Measurements from ENCODE around the gene KCNJ6. TPM values are rescaled to one million over a fixed set of nuclear protein-coding genes. Genes with fewer than 3 reads are reported as not detected.
A peak's percentile ranks its signal among the peaks of the same experiment; 100 is the strongest.
"Not testable (repeated sequence)": the region's sequence is repeated elsewhere in the genome, so short reads cannot be mapped to it uniquely, and the experiment has no call there.

The KCNJ6 gene
- total RNA-seq, 2 donors from 2014 or later = 0.33 TPM; not detected in 1

DNA sequence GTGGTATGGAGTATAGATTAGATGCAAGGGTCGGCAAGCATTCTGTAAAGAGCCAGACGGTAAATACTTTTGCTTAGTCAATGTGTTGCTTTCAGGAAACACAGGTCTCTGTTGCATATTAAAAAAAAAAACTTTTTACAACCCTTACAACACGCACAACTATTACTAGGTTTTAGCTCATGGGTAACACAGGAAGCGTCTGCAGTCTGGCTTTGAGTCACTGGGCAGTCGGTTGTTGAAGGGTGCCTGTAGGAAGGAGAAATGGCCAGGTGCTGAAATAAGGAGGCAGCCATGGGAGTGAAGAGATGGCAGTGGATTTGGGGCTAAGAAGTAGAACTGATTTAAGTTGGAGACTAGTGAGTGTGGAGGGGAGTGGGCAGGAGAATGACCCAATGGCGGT, 192.1 kb downstream of the KCNJ6 start:
- DNase-seq = no peak
- H3K9me3 ChIP-seq (ENCODE audit: control insufficient read depth, low read length) = no peaks in the 10 kb centered on the region
- H3K36me3 ChIP-seq (ENCODE audit: control insufficient read depth, insufficient read depth, low read length) = no peaks in the 10 kb centered on the region
- 93 to 94% methylated on average over 3 to 6 of the region's 6 CpGs for WGBS, 2 experiments (ENCODE audit: insufficient coverage in 1 of 2, insufficient read length in 1 of 2)
- H3K4me3 ChIP-seq (ENCODE audit: low read length) = no peak overlapping the region
- no peak overlapping the region for H3K27ac Mint-ChIP-seq
- H3K4me1 Mint-ChIP-seq = no peaks in the 10 kb centered on the region
- no peak overlapping the region for H3K27ac ChIP-seq (ENCODE audit: low read depth, low read length)
- H3K36me3 Mint-ChIP-seq (ENCODE audit: low read depth) = no peaks in the 10 kb centered on the region
- H3K4me1 ChIP-seq (ENCODE audit: control insufficient read depth, insufficient read depth, low read length) = no peaks in the 10 kb centered on the region
- no peaks in the 10 kb centered on the region for H3K9me3 Mint-ChIP-seq
- no peaks in the 10 kb centered on the region for H3K27me3 ChIP-seq (ENCODE audit: control insufficient read depth, insufficient read depth, low read length, poor library complexity, severe bottlenecking)
- H3K9ac ChIP-seq (ENCODE audit: extremely low read depth, low read length, poor library complexity, severe bottlenecking) = no peak overlapping the region
- H3K27me3 Mint-ChIP-seq (ENCODE audit: insufficient read depth) = no peaks in the 10 kb centered on the region
- no peak overlapping the region for H3K4me3 Mint-ChIP-seq
- no peak for TF ChIP-seq CTCF (conservative IDR thresholded peaks at IDR 0.05)

- Mint-ChIP-seq H3K27me3 (ENCODE audit: insufficient read depth) (no peaks in the 10 kb centered on the region), H3K4me3 (no peak overlapping the region), H3K27ac (no peak overlapping the region), H3K9me3 (no peaks in the 10 kb centered on the region), H3K36me3 (ENCODE audit: low read depth) (no peaks in the 10 kb centered on the region), H3K4me1 (no peaks in the 10 kb centered on the region)
- no peaks in the 10 kb centered on the region for H3K36me3 ChIP-seq (ENCODE audit: control insufficient read depth, insufficient read depth, low read length)
- peak; percentile 46 for TF ChIP-seq CTCF (conservative IDR thresholded peaks at IDR 0.05)
- no peak overlapping the region for H3K9ac ChIP-seq (ENCODE audit: extremely low read depth, low read length, poor library complexity, severe bottlenecking)
- no peaks in the 10 kb centered on the region for H3K9me3 ChIP-seq (ENCODE audit: control insufficient read depth, low read length)
- no peak overlapping the region for H3K4me3 ChIP-seq (ENCODE audit: low read length)
- H3K27me3 ChIP-seq (ENCODE audit: control insufficient read depth, insufficient read depth, low read length, poor library complexity, severe bottlenecking) = no peaks in the 10 kb centered on the region
- H3K27ac ChIP-seq (ENCODE audit: low read depth, low read length) = no peak overlapping the region
- DNase-seq = no peak
- no peaks in the 10 kb centered on the region for H3K4me1 ChIP-seq (ENCODE audit: control insufficient read depth, insufficient read depth, low read length)
- 84 to 100% methylated on average over 2 to 4 of the region's 4 CpGs for WGBS, 2 experiments (ENCODE audit: insufficient coverage in 1 of 2, insufficient read length in 1 of 2)
Measured at GRCh38 chr21:37717534-37717933, 198.7 kb downstream of the KCNJ6 start.

DNA sequence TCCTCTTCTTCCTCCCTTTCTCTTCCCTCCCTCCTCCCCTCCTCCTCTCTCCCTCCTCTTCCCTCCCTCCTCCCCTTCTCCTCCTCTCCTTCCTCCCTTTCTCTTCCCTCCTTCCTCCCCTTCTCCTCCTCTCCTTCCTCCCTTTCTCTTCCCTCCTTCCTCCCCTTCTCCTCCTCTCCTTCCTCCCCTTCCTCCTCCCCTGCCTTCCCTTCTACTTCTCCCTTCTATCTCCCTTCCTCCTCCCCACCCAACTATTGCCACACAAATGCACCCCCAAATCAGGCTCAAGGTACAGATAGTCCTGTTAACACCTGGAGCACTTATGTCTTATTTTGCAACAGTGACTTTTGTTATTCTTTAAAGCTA, 203.7 kb downstream of the KCNJ6 start:
- not testable (repeated sequence) for H3K4me3 Mint-ChIP-seq; H3K36me3 Mint-ChIP-seq (ENCODE audit: low read depth); H3K27ac Mint-ChIP-seq; H3K9me3 Mint-ChIP-seq; H3K27ac ChIP-seq (ENCODE audit: low read depth, low read length); DNase-seq; H3K27me3 Mint-ChIP-seq (ENCODE audit: insufficient read depth); H3K9ac ChIP-seq (ENCODE audit: extremely low read depth, low read length, poor library complexity, severe bottlenecking); H3K4me3 ChIP-seq (ENCODE audit: low read length); H3K36me3 ChIP-seq (ENCODE audit: control insufficient read depth, insufficient read depth, low read length); H3K9me3 ChIP-seq (ENCODE audit: control insufficient read depth, low read length); H3K27me3 ChIP-seq (ENCODE audit: control insufficient read depth, insufficient read depth, low read length, poor library complexity, severe bottlenecking); H3K4me1 ChIP-seq (ENCODE audit: control insufficient read depth, insufficient read depth, low read length)
- peaks cover 17% of the 10 kb centered on the region for H3K4me1 Mint-ChIP-seq

DNA sequence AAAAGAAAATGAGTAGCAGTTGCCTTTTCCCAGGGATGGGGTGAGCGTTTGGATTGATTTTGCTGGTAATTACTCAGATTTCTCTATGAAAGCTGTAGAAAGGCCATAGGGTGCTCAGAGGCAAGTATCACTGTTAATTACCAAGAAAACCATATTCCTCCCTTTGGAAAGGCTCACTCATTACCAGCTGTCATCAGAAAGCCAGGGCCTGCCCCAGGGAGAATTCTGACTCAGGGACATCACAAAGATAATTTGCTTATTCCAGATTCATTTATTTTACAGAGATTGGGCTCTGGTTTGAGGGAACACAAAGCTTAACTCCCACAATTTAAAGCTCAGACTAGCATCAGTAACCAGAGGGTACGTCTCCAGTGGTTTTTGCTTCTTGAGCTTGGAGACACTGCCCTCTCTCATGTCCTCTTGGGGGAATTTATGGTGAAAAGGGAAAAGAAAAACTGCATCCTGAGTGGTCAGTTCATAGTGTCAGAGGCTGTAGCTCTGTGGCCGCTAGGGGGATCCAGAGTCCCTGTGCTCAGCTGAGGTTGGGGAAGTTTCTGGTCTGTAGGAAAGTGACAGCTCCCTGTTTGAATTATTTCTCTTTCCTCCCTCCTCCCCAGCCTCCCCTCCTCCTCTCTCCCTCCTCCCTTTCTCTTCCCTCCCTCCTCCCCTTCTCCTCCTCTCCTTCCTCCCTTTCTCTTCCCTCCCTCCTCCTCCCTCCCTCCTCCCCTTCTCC, 204.3 kb downstream of the KCNJ6 start:
- H3K27ac ChIP-seq (ENCODE audit: low read depth, low read length) = no peak overlapping the region
- 33 to 39% methylated on average over 1 to 3 of the region's 3 CpGs for whole genome bisulfite sequencing, 2 experiments (ENCODE audit: insufficient coverage in 1 of 2, insufficient read length in 1 of 2)
- no peak overlapping the region for H3K4me3 ChIP-seq (ENCODE audit: low read length)
- H3K9me3 ChIP-seq (ENCODE audit: control insufficient read depth, low read length) = no peaks in the 10 kb centered on the region
- no peaks in the 10 kb centered on the region for H3K36me3 ChIP-seq (ENCODE audit: control insufficient read depth, insufficient read depth, low read length)
- peaks cover 4% of the 10 kb centered on the region for H3K4me1 ChIP-seq (ENCODE audit: control insufficient read depth, insufficient read depth, low read length)
- no peak overlapping the region for H3K4me3 Mint-ChIP-seq
- peaks cover 9% of the 10 kb centered on the region for H3K27me3 Mint-ChIP-seq (ENCODE audit: insufficient read depth)
- no peaks in the 10 kb centered on the region for H3K27me3 ChIP-seq (ENCODE audit: control insufficient read depth, insufficient read depth, low read length, poor library complexity, severe bottlenecking)
- H3K4me1 Mint-ChIP-seq = peaks cover 17% of the 10 kb centered on the region
- no peaks in the 10 kb centered on the region for H3K36me3 Mint-ChIP-seq (ENCODE audit: low read depth)
- H3K27ac Mint-ChIP-seq = no peak overlapping the region
- peak; percentile 90 for DNase-seq
- no peak overlapping the region for H3K9ac ChIP-seq (ENCODE audit: extremely low read depth, low read length, poor library complexity, severe bottlenecking)
- TF ChIP-seq CTCF (conservative IDR thresholded peaks at IDR 0.05) = peak; percentile 95
- no peaks in the 10 kb centered on the region for H3K9me3 Mint-ChIP-seq
